Smooth muscle cell (in vitro differentiated cells): ENCODE measurements around the gene HDAC2. TPM values are rescaled to one million over a fixed set of nuclear protein-coding genes. Genes with fewer than 3 reads are reported as not detected.

ENCODE experiments used
- DNase-seq: peaks from one replicate; lab custom pipeline; 2025; ENCODE audit not compliant: unreplicated experiment; lab: John Stamatoyannopoulos, UW
- H2AFZ ChIP-seq: fragments of 200-600 bp; sonication (generic); 2 replicates; pipeline ENCODE4 v1.6.0; 2016; ENCODE audit warnings: antibody characterized with exemption, low read depth, mild to moderate bottlenecking
- H3F3A ChIP-seq: fragments of 200-600 bp; sonication (generic); 2 replicates; pipeline ENCODE4 v1.6.0; 2017; ENCODE audit warnings: antibody characterized with exemption, low read depth
- H3K27ac ChIP-seq: fragments of 200-600 bp; sonication (generic); 2 replicates; pipeline ENCODE4 v1.5.1; 2016; ENCODE audit warnings: low read depth, mild to moderate bottlenecking
- H3K27me3 ChIP-seq: fragments of 200-600 bp; sonication (generic); 2 replicates; pipeline ENCODE4 v1.6.1; 2016; ENCODE audit warnings: low read depth, mild to moderate bottlenecking
- H3K36me3 ChIP-seq: fragments of 200-600 bp; sonication (generic); 2 replicates; pipeline ENCODE4 v1.5.1; 2016; ENCODE audit warnings: low read depth
- H3K4me1 ChIP-seq: fragments of 200-600 bp; sonication (generic); 2 replicates; pipeline ENCODE4 v1.5.1; 2016; ENCODE audit warnings: low read depth
- H3K4me2 ChIP-seq: fragments of 200-600 bp; sonication (generic); 2 replicates; pipeline ENCODE4 v1.6.0; 2016; ENCODE audit warnings: mild to moderate bottlenecking
- H3K4me3 ChIP-seq: fragments of 200-600 bp; sonication (generic); 2 replicates; pipeline ENCODE4 v1.5.1; 2016; ENCODE audit warnings: mild to moderate bottlenecking
- H3K79me2 ChIP-seq: fragments of 200-600 bp; sonication (generic); 2 replicates; pipeline ENCODE4 v1.6.0; 2016; ENCODE audit warnings: low read depth, mild to moderate bottlenecking
- H3K9ac ChIP-seq: fragments of 200-600 bp; sonication (generic); 2 replicates; pipeline ENCODE4 v1.6.0; 2016; ENCODE audit warnings: low read depth
- H3K9me3 ChIP-seq: fragments of 200-600 bp; sonication (generic); replicated peaks from 2 replicates; pipeline ENCODE4 v1.5.1; 2016; ENCODE audit warnings: low read depth
- H4K20me1 ChIP-seq: fragments of 200-600 bp; sonication (generic); 2 replicates; pipeline ENCODE4 v1.6.0; 2016; ENCODE audit warnings: low read depth
- WGBS: methylation state at CpG from one replicate; pipeline ENCODE4 v1.1.7; 2016; ENCODE audit warnings: low lambda C conversion rate; 5-methylcytosine and 5-hydroxymethylcytosine counted together
- polyA plus RNA-seq: library from polyadenylated mRNA; unstranded; fragments of >200 nt; fragmentation: Nextera tagmentation; extraction: Ambion mirVana; gene quantifications from 2 replicates; pipeline ENCODE4 v1.2.1, GENCODE V29; 2016
- total RNA-seq: library from RNA; depleted of rRNA; stranded (reverse); fragments of >200 nt; gene quantifications from 2 replicates; pipeline ENCODE4 v1.2.3, GENCODE V29; 2014
- TF ChIP-seq, protein P1 (sequence below): fragments of 200-600 bp; sonication (generic); IDR thresholded peaks from 2 replicates; pipeline ENCODE4 v1.5.1; 2017; ENCODE audit warnings: borderline replicate concordance, mild to moderate bottlenecking, antibody characterized with exemption; ENCODE audit not compliant: insufficient read depth, poor library complexity, severe bottlenecking

Gene HDAC2
- total and polyA plus RNA-seq, 2 experiments from 2014 or later = 192 to 198 TPM

DNA sequence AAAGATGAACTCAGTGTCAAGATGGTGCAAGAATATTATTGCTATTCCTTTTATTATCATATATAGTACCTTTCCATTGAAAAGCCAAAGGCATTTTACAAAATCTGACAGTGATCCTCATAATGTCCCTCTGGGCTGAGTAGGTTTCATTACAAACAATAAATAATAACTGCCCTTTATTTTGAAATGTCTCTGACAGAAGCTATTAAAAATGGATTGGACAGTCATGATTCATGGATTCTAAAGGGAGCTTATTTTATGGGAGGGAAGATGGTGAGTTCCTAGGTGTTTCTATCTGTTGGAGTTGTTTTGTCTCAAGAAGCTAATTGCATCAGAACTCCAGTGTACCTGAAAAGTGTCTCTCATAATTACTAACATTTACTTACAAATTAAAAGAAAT, 30.4 kb upstream of the HDAC2 start:
- TF ChIP-seq, protein P1, sequence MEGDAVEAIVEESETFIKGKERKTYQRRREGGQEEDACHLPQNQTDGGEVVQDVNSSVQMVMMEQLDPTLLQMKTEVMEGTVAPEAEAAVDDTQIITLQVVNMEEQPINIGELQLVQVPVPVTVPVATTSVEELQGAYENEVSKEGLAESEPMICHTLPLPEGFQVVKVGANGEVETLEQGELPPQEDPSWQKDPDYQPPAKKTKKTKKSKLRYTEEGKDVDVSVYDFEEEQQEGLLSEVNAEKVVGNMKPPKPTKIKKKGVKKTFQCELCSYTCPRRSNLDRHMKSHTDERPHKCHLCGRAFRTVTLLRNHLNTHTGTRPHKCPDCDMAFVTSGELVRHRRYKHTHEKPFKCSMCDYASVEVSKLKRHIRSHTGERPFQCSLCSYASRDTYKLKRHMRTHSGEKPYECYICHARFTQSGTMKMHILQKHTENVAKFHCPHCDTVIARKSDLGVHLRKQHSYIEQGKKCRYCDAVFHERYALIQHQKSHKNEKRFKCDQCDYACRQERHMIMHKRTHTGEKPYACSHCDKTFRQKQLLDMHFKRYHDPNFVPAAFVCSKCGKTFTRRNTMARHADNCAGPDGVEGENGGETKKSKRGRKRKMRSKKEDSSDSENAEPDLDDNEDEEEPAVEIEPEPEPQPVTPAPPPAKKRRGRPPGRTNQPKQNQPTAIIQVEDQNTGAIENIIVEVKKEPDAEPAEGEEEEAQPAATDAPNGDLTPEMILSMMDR = no peak
- H3K27me3 ChIP-seq = no peaks in the 10 kb centered on the region
- H3K4me2 ChIP-seq = no peak overlapping the region
- peaks cover 4% of the 10 kb centered on the region for H3K4me1 ChIP-seq
- H3K79me2 ChIP-seq = peaks cover 67% of the 10 kb centered on the region
- peaks cover 24% of the 10 kb centered on the region for H3F3A ChIP-seq
- no peak overlapping the region for H3K9ac ChIP-seq
- DNase-seq = no peak
- no peaks in the 10 kb centered on the region for H3K36me3 ChIP-seq
- peak overlapping the region; percentile 67 for H3K27ac ChIP-seq
- H3K4me3 ChIP-seq = no peak overlapping the region
- H2AFZ ChIP-seq = no peak overlapping the region
- H3K9me3 ChIP-seq = no peaks in the 10 kb centered on the region
- H4K20me1 ChIP-seq = peaks cover 4% of the 10 kb centered on the region

DNA sequence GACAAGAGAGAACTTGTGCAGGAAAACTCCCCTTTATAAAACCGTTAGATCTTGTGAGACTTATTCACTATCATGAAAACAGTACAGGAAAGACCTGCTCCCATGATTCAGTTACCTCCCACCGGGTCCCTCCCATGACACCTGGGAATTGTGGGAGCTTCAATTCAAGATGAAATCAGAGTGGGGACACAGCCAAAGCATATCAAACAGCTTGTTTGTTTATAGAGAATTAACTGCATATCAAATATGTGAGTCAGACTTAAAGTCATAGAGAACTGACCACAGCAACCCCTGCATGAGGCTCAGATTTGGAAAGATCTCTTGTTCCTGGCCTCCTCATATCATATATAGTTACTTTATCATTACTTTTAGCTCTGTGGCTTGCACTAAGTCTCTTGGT, 29.1 kb upstream of the HDAC2 start:
- Histone ChIP-seq H3K4me1 (peaks cover 12% of the 10 kb centered on the region), H3K79me2 (peaks cover 56% of the 10 kb centered on the region), H3F3A (peaks cover 26% of the 10 kb centered on the region), H3K4me2 (peak overlapping the region; percentile 18), H3K9ac (no peak overlapping the region), H2AFZ (no peak overlapping the region), H3K27ac (peak overlapping the region; percentile 67), H3K36me3 (no peaks in the 10 kb centered on the region), H3K4me3 (no peak overlapping the region), H3K9me3 (no peaks in the 10 kb centered on the region), H4K20me1 (peaks cover 4% of the 10 kb centered on the region), H3K27me3 (no peaks in the 10 kb centered on the region)
- DNase-seq = no peak
- TF ChIP-seq, protein P1 = no peak
- 95% methylated on average over 2 of the region's 2 CpGs for WGBS

DNA sequence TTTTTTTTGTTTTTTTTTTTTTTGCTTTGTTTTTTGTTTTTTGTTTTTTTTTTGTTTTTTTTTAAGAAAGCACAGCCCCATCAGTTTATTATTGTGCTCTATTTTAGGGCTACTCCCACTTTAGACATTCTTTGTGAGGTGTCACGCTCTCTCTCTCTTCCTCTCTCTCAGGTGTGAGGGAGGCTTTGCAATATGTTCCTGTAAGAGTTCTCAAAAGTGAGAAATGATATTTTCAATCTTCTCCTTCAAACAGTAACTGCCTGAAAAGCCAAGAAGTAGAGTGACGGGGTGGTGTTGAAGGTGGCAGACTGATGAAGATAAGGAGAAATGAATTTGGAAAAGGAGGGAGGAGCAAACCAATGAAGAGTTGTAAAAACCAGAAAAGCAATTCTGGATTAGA, 28.3 kb upstream of the HDAC2 start:
- Histone ChIP-seq H3K27me3 (no peaks in the 10 kb centered on the region), H2AFZ (no peak overlapping the region), H3K9me3 (no peaks in the 10 kb centered on the region), H3K4me2 (no peak overlapping the region), H3K4me3 (no peak overlapping the region), H4K20me1 (peaks cover 4% of the 10 kb centered on the region), H3K36me3 (no peaks in the 10 kb centered on the region), H3K4me1 (peaks cover 13% of the 10 kb centered on the region), H3K27ac (peak overlapping the region; percentile 67), H3K79me2 (peaks cover 48% of the 10 kb centered on the region), H3F3A (peaks cover 26% of the 10 kb centered on the region), H3K9ac (no peak overlapping the region)
- TF ChIP-seq, protein P1 = no peak
- DNase-seq = no peak
- 93% methylated on average over 2 of the region's 2 CpGs for WGBS

DNA sequence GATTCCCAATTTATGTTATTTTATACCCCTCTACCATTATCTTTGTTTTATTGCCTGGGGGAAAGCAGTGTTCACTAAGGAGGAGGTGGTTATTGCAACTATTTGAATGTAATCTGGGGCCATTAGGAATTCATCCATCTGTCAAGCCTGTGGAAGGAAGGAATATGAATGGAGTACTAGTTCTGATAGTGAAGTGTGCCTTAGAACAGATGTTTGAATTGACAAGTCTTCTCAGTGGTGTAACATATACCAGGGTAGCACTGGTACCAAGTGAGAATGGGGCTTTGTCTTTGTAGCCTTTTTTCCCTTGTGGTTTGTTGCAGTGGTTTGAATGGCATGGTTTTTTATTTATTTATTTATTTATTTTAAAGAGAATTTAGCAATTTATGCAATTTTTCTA, 27.9 kb upstream of the HDAC2 start:
- peaks cover 26% of the 10 kb centered on the region for H3F3A ChIP-seq
- TF ChIP-seq, protein P1 = no peak
- no peak overlapping the region for H3K9ac ChIP-seq
- peak overlapping the region; percentile 93 for H3K27ac ChIP-seq
- no peak for DNase-seq
- no peak overlapping the region for H3K4me3 ChIP-seq
- H3K9me3 ChIP-seq = no peaks in the 10 kb centered on the region
- H3K36me3 ChIP-seq = no peaks in the 10 kb centered on the region
- H3K4me1 ChIP-seq = peaks cover 13% of the 10 kb centered on the region
- H2AFZ ChIP-seq = no peak overlapping the region
- H3K4me2 ChIP-seq = peak overlapping the region; percentile 33
- H4K20me1 ChIP-seq = peaks cover 4% of the 10 kb centered on the region
- peaks cover 43% of the 10 kb centered on the region for H3K79me2 ChIP-seq
- H3K27me3 ChIP-seq = no peaks in the 10 kb centered on the region
